GM19351 (cell line): ENCODE measurements around the gene MED15.
"Not testable (repeated sequence)": the region's sequence is repeated elsewhere in the genome, so short reads cannot be mapped to it uniquely, and the experiment has no call there.

Experiments
- ATAC-seq: cut with Tn5 transposase; IDR thresholded peaks from one replicate; pipeline ENCODE4 v1.9.1; 2021; ENCODE audit warnings: mild to moderate bottlenecking, moderate library complexity; ENCODE audit not compliant: unreplicated experiment

MED15 gene

GRCh38 chr22:20594486-20594885 is 87.1 kb downstream of the MED15 start:
- not testable (repeated sequence) for ATAC-seq

DNA sequence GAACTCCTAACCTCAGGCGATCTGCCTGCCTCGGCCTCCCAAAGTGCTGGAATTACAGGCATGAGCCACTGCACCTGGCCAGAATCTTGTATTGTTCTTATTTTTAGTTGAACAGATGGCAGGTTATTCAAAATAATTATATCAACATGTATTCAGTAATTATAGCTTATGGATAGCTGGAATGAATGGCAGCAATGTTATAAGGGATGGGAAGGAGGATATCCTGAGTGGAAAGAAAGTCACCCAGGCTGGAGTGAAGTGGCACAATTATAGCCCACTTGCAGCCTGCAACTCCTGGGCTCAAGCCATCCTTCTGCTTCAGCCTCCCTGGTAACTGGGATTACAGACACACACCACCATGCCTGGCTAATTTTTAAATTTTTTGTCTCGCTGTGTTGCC is 88.1 kb downstream of the MED15 start:
- ATAC-seq = no peak

- ATAC-seq = no peak
Observed at GRCh38 chr22:20599117-20599516, 91.7 kb downstream of the MED15 start.

- ATAC-seq = no peak
Observed at GRCh38 chr22:20600137-20600673, 92.8 kb downstream of the MED15 start.

DNA sequence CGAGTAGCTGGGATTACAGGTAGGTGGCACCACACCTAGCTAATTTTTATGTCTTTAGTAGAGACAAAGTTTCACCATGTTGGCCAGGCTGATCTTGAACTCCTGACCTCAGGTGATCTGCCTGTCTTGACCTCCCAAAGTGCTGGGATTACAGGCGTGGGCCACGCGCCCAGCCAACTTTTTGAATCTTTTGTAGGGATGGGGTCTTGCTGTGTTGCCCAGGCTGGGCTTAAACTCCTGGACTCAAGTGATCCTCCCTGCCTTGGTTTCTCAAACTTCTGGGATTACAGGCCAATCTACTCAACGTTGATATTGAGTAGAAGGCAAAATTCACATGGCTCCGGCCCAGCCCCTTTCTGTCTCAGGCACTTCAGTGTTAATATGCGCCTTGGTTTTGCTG is 93.9 kb downstream of the MED15 start:
- no peak for ATAC-seq

GRCh38 chr22:20602609-20603164 is 95.3 kb downstream of the MED15 start:
- no peak for ATAC-seq

DNA sequence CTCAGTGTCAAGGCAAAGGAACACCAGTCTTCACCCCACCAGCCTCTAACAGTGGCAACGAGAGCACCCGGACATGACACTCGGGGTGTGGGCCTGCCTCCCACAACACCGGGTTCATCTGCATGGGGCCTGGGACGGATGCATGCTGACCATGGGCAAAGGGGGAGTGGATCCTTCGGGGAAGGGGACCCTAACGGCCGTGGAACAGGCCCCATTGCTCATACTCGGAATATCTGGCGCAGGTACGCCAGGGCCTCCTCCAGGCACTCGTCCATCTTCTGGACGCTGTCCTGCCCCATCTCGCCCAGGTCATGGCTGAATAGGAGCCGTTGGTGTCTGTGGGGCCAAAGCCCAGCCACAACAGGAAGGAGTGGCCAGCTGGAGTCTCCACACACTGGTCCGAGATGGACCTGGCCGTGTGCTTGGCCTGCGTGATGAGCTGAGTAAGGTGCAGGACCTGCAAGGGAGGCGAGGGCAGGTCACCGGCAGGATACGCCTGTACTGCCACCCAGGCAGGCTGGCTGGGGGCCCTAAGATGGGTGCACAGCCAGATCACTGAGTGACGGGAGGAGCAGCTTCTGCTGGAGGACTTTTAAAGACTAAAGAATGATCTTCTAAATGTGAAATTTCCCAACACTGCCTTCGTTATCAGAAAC is 96.8 kb downstream of the MED15 start:
- no peak for ATAC-seq

GRCh38 chr22:20604776-20605221 is 97.4 kb downstream of the MED15 start:
- ATAC-seq = no peak

GRCh38 chr22:20605328-20605727 is 97.9 kb downstream of the MED15 start:
- ATAC-seq = no peak

DNA sequence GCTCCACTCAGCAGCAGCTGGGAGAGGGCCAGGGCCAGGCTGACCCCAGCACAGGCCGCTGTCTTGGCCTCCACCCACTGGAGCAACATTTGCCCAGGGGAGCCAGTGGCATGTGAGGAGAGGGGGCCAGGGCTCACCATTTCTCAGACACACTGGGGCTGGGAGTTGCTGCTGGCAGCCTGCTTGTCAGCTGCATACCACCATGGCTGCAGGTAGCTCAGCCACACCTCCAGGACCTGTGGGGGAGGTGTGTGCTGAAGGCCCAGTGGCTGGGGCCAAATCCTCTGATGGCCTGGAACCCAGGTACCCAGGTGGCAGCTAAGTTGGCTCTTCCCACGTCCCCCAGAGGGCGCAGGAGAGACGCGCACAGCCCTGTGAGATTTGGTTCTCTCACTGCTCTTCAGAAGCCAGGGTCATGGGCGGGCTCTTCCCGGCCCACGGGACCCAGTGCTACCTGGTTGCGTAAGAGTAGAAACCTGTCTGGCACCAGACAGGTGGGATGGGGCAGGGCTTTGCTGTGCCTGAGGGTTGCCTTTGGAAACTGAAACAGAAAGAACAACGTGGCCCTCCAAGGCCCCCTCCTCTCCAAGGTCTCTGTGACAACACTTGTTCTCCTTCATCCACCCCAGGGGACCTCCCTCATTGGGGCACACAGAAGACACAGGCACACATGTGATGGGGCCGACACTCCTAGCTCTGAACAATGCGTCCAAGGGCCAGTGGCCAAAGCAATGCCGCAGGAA is 98.8 kb downstream of the MED15 start:
- no peak for ATAC-seq

- ATAC-seq = no peak
Observed at GRCh38 chr22:20606784-20607128, 99.3 kb downstream of the MED15 start.

DNA sequence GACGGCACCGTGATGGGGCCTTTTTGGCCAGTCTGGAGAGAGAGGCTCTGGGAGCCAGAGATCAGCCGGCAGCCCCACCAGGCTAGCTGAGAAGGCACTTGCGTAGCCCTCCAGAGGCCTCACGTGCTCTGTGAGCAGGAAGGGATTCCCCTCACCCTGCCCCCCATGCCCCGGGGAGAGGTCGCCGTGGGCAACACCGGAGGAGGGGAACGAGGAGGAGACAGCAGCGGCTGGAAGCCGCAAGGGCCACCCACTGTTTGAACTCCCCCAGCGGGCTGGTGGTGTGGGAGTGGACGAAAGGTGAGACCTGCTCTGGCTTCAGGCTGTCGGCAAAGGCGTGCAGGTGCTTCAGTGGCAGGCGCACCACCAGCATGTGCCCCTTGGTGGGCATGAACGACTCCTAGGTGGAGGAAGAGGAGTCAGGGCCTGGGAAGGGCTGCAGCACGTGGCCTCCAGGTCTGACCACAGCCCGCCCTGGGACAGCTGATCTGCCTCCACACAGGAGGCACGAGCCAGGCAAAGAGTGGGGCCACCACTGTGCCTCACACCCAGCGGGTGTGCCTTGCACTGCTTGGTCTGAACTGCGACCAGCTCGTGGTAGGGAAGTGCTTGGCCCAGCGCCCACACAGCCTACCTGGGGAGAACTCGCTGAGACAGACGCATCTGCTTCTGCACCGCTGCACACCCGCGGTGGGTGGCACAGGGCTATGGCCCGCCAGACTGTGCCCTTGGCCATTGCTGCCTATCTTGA is 99.9 kb downstream of the MED15 start:
- no peak for ATAC-seq

- no peak for ATAC-seq
Observed at GRCh38 chr22:20610243-20610686, 102.9 kb downstream of the MED15 start.

DNA sequence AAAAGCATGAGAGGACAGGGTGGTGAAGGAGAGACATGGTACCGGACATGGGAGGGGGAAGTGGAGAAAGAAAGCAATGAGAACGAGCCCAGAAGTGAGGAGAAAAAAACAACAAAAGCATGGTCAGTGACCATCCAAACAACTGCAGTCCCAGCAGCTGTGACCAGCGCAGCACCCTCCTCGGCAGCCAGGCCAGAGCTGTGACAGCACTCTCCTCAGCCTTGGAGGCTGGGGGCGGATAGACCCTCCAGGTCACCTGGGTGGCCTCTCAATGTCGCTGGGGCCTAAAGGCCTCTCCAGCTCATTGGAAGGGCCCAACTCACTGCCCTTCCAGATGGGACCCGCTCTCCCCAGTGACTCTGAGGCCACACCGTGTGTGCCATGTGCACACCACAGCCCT is 103.3 kb downstream of the MED15 start:
- ATAC-seq = no peak

GRCh38 chr22:20611418-20611817 is 104.0 kb downstream of the MED15 start:
- ATAC-seq = no peak

DNA sequence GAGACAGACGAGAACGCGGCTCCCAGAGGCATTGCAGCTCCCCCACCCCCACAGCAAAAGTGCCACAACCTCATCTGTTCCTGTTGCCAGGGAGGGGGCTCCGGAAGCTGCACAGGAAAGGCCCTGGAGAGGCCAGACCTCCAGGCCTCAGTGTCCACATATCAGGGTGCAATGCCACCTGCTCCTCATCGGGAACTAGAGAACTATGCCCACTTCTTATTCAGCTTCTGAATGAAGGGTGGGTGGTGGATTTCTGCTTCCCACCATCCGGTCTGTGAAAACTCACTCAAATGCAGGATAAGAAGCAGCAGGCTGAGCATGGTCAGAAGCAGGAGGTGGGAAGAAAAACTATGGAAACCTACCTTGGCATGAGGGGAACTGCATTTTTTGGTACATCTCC is 105.9 kb downstream of the MED15 start:
- ATAC-seq = no peak

DNA sequence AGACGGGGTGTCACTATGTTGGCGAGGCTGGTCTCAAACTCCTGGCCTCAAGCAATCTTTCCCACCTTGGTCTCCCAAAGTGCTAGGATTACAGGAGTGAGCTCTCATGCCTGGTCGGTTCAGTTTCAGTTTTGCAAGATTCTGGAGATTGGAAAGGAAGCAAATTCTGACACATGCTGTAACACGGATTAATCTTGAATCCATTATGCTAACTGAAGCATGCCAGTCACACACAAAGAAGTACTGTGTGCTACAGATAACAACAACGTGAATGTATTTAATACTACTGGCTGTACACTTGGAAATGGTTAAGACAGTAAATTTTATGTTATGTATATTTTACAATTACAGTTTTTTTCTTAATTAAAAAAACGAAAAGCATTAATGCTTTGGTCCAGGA is 107.6 kb downstream of the MED15 start:
- ATAC-seq = no peak

DNA sequence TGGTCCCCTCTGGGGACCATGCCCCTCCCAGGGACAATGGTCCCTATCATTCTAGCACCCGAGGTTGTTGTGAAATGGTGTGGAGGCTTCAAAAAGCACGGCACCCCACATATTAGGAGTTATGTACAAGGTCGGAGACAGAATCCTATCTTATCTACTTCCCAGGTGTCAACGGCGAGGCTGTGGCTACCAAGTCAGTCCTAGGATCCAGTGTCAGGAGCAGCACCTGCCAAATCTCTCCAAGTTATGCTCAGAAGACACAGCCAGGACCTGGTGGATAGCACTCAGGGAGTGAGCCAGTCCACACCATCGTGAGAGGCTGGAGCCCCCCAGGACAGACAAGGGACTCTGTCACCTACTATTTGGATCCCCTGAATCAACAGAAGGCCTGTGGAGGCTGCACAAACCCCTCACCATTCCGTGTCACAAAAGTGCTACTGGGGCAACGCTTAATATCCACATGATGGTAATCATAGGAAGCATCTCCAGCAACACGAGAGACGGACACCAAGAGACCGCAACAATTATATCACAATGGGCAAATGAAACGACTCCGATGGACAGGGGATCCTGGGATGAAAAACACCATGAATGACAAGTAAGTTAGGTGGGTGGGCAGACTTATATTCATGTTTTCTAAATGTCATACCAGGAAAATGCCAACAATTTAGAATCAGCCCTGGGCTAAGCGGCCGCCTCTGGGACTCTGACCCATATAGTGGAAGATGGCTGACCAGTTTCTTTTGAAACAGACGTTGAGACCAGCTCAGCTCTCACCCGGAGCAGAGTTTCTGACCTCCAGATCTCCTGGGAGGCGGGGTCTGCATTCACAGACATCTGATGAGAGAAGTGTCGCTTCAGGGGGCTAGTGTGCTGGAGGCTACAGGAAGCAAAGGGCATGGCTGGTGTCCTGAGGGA is 108.4 kb downstream of the MED15 start:
- no peak for ATAC-seq

DNA sequence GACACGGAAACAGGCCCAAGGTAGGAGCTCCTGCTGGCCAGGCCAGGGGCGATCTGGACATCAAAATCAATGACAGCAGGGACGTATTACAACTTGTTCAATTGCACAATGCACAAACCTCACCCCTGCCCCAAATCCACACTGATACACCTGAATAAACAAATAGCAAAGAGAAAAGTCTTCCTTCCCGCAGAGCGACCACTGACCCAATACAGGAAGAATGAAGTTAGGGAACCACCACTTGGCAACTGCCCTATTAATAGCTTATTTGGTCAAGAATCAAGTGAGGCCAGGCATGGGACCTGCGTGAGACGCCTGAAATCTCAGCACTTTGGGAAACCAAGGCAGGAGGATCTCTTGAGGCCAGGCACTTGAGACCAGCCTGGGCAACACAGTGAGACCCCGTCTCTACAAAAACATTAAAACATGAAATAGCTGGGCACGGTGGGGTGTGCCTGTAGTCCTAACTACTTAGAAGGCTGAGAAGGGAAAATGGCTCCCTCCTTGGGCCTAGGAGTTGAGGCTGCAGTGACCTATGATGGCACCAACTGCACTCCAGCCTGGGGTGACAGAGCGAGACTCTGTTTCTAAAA is 109.1 kb downstream of the MED15 start:
- no peak for ATAC-seq

DNA sequence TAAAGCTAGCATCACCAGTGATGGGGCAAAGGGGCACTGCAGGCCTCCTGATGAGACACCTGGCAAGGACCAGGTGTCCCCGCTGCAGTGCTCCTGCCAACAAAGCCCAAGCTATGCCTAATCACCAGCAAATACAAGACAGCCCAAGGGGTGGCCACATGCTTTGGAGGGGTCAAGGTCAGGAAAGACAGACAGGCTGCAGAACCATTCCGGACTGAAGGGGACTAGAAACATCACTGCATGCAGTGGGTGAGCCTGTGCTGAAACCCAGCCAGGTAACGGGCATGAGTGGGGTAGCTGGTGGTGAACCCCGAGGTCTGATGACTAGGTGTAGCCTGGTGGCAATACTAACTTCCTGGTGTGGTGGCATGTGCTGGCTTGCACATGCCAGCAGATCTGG is 111.1 kb downstream of the MED15 start:
- ATAC-seq = no peak
